ENCODE measurements around the gene RFTN2.

RFTN2 gene

GRCh38 chr2:197547163-197547900, 128.1 kb downstream of the RFTN2 start:
- H3K9me3 ChIP-seq (ENCODE audit: control insufficient read depth, insufficient read depth, low read length), result no peaks in the 10 kb centered on the region
- peaks cover 72% of the 10 kb centered on the region for H3K36me3 ChIP-seq (ENCODE audit: control insufficient read depth, insufficient read depth, low read length)

DNA sequence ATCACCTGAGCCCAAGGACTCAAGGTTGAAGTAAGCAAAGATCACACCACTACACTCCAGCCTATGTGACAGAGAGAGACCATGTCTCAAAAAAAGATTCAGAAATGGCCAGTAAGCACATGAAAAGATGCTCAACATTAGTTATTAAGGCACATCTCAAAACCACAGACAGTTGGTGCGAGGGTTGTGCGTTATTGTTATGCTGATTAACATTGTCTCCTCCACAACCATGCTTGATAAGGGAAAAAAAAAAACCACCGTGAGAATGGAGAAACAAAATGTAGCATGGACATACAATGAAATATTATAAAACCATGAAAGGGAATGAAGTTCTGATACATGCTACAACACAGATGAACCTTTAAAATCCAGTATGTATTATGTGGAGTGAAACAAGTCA, 132.2 kb downstream of the RFTN2 start:
- Histone ChIP-seq H3K9me3 (ENCODE audit: control insufficient read depth, insufficient read depth, low read length) (no peaks in the 10 kb centered on the region), H3K36me3 (ENCODE audit: control insufficient read depth, insufficient read depth, low read length) (peaks cover 65% of the 10 kb centered on the region), H3K9ac (ENCODE audit: low read depth, low read length) (no peak overlapping the region), H3K4me3 (ENCODE audit: low read depth, low read length) (no peak overlapping the region), H3K27me3 (ENCODE audit: control insufficient read depth, insufficient read depth, low read length) (no peaks in the 10 kb centered on the region), H3K4me1 (ENCODE audit: control insufficient read depth, insufficient read depth, low read length) (no peaks in the 10 kb centered on the region), H3K27ac (ENCODE audit: low read depth, low read length) (no peak overlapping the region)

More at GRCh38 chr2:197547163-197547900, 128.1 kb downstream of the RFTN2 start:
- Histone ChIP-seq H3K27ac (ENCODE audit: low read depth, low read length) (no peak overlapping the region), H3K4me3 (ENCODE audit: low read depth, low read length) (no peak overlapping the region), H3K27me3 (ENCODE audit: control insufficient read depth, insufficient read depth, low read length) (no peaks in the 10 kb centered on the region), H3K9ac (ENCODE audit: low read depth, low read length) (no peak overlapping the region), H3K4me1 (ENCODE audit: control insufficient read depth, insufficient read depth, low read length) (no peaks in the 10 kb centered on the region)

GRCh38 chr2:197539734-197540133, 135.7 kb downstream of the RFTN2 start:
- Histone ChIP-seq H3K9ac (ENCODE audit: low read depth, low read length) (no peak overlapping the region), H3K27me3 (ENCODE audit: control insufficient read depth, insufficient read depth, low read length) (no peaks in the 10 kb centered on the region), H3K27ac (ENCODE audit: low read depth, low read length) (no peak overlapping the region), H3K4me1 (ENCODE audit: control insufficient read depth, insufficient read depth, low read length) (no peaks in the 10 kb centered on the region), H3K4me3 (ENCODE audit: low read depth, low read length) (no peak overlapping the region), H3K9me3 (ENCODE audit: control insufficient read depth, insufficient read depth, low read length) (no peaks in the 10 kb centered on the region), H3K36me3 (ENCODE audit: control insufficient read depth, insufficient read depth, low read length) (peaks cover 79% of the 10 kb centered on the region)

DNA sequence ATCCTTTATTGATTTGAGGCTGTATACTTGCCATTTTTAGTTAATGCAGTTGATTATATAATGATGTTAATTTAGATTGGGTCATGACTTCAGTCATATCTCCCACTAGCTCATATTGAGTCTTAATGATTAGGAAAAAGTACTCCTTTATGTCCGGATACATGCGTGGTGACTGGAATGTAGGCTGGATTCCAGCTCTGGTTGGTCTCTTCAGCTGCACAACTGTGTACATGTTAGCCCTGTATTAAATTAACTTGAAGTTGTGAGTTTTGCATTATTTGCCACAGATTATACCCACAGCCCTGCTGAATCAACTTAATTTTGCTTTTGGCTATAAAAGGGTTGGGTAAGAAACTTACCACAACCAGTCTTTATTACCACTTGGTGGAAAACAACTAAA, 137.0 kb downstream of the RFTN2 start:
- Histone ChIP-seq H3K4me3 (ENCODE audit: low read depth, low read length) (no peak overlapping the region), H3K9me3 (ENCODE audit: control insufficient read depth, insufficient read depth, low read length) (no peaks in the 10 kb centered on the region), H3K27me3 (ENCODE audit: control insufficient read depth, insufficient read depth, low read length) (no peaks in the 10 kb centered on the region), H3K9ac (ENCODE audit: low read depth, low read length) (no peak overlapping the region), H3K4me1 (ENCODE audit: control insufficient read depth, insufficient read depth, low read length) (no peaks in the 10 kb centered on the region), H3K36me3 (ENCODE audit: control insufficient read depth, insufficient read depth, low read length) (peaks cover 73% of the 10 kb centered on the region), H3K27ac (ENCODE audit: low read depth, low read length) (no peak overlapping the region)

All from HUES48 (cell line).